RWPE1 (cell line): ENCODE data around the gene BPIFB1.

Experiments
- CTCF ChIA-PET: fragments of 350-600 bp; sonication (Branson Sonifier 250); formaldehyde crosslinking; extraction: SDS; loops from one replicate; lab custom pipeline; 2021; lab: Yijun Ruan, JAX
- POLR2A ChIA-PET: fragments of 400-600 bp; formaldehyde crosslinking; extraction: SDS; loops from one replicate; lab custom pipeline; 2020; ENCODE audit warnings: antibody characterized with exemption; ENCODE audit not compliant: low non-redundant PET; lab: Yijun Ruan, JAX
- DNase-seq: peaks from one replicate; pipeline ENCODE4 v3.0.0; 2012; ENCODE audit warnings: low spot score
- H3K27ac ChIP-seq: fragments of 450-650 bp; 2 replicates; pipeline ENCODE4 v1.5.1; 2017
- CTCF ChIP-seq: fragments of 450-650 bp; conservative IDR thresholded peaks from 2 replicates; pipeline ENCODE4 v1.5.1; 2017; ENCODE audit warnings: low read depth, mild to moderate bottlenecking

Gene BPIFB1

DNA sequence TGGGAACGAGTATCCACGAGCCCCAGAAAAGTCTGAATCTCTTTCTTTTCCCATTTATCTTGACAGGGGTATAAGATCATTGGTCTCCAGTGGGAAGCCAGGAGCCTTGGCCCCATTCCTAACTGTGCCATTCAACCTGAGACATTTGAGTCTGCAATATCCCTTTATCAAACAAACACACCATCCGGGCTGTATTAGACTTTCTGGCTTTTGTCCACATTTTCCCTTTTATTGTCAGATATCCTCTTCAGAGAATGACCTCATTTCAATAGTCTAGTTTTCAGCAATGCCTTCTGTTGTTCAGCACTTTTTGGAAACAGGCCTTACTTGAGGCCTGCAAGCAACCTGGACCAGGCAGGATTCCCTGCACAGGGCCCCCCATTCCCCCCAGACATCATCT, 31.5 kb upstream of the BPIFB1 start:
- no peak for DNase-seq
- no peak for TF ChIP-seq CTCF
- CTCF ChIA-PET: interaction anchor here (0.6 to 2.1 kb wide), 2 partner anchors 11 to 17 kb away, joined by 7 to 10 read pairs; no protein-coding TSS in a partner anchor
- POLR2A ChIA-PET: no interaction called here
- no peak overlapping the region for H3K27ac ChIP-seq

- ChIA-PET POLR2A (no interaction called here), CTCF (interaction anchor here (0.6 to 2.1 kb wide), 4 partner anchors 10 to 1282 kb away, joined by 3 to 10 read pairs (median 4); no protein-coding TSS in a partner anchor)
- no peak for DNase-seq
- TF ChIP-seq CTCF: no peak
- no peak overlapping the region for H3K27ac ChIP-seq
Measured at GRCh38 chr20:33252460-33252859, 30.6 kb upstream of the BPIFB1 start.

DNA sequence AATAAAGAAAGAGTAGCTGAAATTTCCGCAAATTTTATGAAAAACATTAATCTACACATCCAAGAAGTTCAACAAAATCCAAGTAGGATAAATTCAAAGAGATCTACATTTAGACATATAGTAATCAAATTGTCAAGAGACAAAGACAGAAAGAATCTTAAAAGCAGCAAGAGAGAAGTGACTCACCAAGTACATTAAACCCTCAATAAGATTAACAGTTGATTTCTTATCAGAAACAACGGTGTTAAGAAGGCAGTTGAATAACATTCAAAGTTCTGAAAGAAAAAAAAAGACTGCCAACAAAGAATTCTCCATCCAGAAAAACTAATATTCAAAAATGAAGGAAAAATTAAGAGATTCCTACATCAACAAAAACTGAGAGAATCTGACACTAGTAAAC, 28.0 kb upstream of the BPIFB1 start:
- ChIA-PET POLR2A (no interaction called here), CTCF (no interaction called here)
- H3K27ac ChIP-seq: no peak overlapping the region
- no peak for TF ChIP-seq CTCF
- DNase-seq: no peak

GRCh38 chr20:33257237-33257636, 25.8 kb upstream of the BPIFB1 start:
- ChIA-PET POLR2A (no interaction called here), CTCF (interaction anchor here (0.6 to 0.7 kb wide), 4 partner anchors 17 to 941 kb away, joined by 3 to 4 read pairs (median 3); no protein-coding TSS in a partner anchor)
- no peak for TF ChIP-seq CTCF
- DNase-seq: no peak
- H3K27ac ChIP-seq: no peak overlapping the region

GRCh38 chr20:33259371-33259770, 23.6 kb upstream of the BPIFB1 start:
- no peak overlapping the region for H3K27ac ChIP-seq
- TF ChIP-seq CTCF: no peak
- POLR2A ChIA-PET: no interaction called here
- CTCF ChIA-PET: interaction anchor here (0.6 to 1.6 kb wide), 5 partner anchors 13 to 508 kb away, joined by 3 to 6 read pairs (median 4); no protein-coding TSS in a partner anchor
- DNase-seq: no peak

GRCh38 chr20:33261465-33261864, 21.5 kb upstream of the BPIFB1 start:
- ChIA-PET CTCF (interaction anchor here (0.6 to 1.8 kb wide), 3 partner anchors 39 to 723 kb away, joined by 3 to 19 read pairs (median 4); no protein-coding TSS in a partner anchor), POLR2A (no interaction called here)
- no peak overlapping the region for H3K27ac ChIP-seq
- no peak for DNase-seq
- no peak for TF ChIP-seq CTCF
